GM19324 (cell line): ENCODE results near the gene ARHGEF37.
A peak's percentile ranks its signal among the peaks of the same experiment; 100 is the strongest.
"Not testable (repeated sequence)": the region's sequence is repeated elsewhere in the genome, so short reads cannot be mapped to it uniquely, and the experiment has no call there.

Experiments
- ATAC-seq: cut with Tn5 transposase; IDR thresholded peaks from one replicate; pipeline ENCODE4 v1.9.1; 2021; ENCODE audit warnings: mild to moderate bottlenecking, moderate library complexity; ENCODE audit not compliant: unreplicated experiment, low FRiP score

The ARHGEF37 gene, protein sequence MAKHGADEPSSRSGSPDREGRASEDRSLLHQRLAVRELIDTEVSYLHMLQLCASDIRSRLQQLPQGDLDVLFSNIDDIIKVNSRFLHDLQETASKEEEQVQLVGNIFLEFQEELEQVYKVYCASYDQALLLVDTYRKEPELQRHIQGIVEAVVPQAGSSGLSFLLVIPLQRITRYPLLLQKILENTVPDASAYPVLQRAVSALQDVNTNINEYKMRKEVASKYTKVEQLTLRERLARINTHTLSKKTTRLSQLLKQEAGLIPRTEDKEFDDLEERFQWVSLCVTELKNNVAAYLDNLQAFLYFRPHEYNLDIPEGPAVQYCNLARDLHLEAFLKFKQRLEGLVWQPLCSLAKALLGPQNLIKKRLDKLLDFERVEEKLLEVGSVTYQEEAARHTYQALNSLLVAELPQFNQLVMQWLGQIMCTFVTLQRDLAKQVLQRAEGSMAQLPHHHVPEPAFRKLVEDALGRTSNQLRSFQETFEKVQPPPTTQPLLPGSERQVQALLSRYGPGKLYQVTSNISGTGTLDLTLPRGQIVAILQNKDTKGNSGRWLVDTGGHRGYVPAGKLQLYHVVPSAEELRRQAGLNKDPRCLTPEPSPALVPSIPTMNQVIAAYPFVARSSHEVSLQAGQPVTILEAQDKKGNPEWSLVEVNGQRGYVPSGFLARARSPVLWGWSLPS

DNA sequence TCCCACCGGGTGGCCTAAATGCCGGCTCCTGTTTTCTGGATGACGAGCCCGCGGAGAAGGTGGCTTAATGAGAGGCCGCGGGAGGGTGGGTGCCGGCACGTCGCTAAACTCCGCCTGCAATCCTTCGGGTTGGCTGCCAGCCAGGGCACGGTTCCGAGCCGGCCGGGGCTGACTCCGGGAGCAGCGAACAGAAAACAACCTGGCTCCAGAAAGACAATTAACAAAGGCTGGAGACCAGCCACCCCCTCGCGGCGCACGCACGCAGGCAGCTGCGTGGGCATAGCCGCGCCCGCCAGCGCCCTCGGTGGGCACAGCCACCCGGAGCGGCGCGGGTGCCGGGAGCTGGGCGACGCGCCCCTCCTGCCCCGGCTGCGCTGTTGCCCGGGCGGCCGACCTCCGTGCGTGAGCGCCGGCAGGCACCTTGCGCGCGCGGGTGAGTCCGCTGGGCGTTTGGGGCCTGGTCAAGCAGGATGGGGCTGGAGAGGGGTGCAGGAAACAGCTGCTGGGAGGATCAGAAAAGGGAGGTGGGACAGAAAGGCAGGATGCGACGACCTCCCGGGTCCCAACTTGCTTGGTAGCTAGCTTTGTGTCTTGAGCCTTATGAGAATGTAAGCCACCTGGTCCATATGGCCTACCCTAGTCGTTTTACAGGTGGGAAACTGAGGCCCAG, at the start of gene ARHGEF37:
ARHGEF37 (plus strand) TSS at position 307 of the 670 bp plus-strand sequence. CDS start 16,272 bp downstream, outside the sequence.
- no peak for ATAC-seq

DNA sequence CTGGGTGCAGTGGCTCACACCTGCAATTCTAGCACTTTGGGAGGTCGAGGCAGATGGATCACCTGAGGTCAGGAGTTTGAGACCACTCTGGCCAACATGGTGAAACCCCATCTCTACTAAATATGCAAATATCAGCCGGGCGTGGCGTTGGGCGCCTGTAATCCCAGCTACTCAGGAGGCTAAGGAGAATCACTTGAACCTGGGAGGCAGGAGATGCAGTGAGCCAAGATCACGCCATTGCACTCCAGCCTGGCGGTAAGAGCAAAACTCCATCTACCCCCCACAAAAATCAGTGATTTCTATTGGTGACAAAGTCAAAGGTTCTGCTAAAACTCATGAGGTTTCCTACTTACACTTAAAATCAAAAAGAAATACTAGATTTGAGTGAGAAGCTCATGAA, 48.9 kb upstream of the ARHGEF37 start:
- ATAC-seq: no peak

DNA sequence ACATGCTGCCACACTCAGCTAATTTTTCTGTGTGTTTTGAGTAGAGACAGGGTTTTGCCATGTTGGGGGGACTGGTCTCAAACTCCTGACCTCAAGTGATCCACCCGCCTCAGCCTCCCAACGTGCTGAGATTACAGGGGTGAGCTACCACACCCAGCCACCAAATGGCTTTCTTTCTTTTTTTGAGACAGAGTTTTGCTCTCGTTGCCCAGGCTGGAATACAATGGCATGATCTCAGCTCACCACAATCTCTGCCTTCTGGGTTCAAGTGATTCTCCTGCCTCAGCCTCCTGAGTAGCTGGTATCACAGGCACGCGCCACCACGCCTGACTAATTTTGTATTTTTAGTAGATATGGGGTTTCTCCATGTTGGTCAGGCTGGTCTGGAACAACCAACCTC, 45.5 kb upstream of the ARHGEF37 start:
- ATAC-seq: not testable (repeated sequence)

DNA sequence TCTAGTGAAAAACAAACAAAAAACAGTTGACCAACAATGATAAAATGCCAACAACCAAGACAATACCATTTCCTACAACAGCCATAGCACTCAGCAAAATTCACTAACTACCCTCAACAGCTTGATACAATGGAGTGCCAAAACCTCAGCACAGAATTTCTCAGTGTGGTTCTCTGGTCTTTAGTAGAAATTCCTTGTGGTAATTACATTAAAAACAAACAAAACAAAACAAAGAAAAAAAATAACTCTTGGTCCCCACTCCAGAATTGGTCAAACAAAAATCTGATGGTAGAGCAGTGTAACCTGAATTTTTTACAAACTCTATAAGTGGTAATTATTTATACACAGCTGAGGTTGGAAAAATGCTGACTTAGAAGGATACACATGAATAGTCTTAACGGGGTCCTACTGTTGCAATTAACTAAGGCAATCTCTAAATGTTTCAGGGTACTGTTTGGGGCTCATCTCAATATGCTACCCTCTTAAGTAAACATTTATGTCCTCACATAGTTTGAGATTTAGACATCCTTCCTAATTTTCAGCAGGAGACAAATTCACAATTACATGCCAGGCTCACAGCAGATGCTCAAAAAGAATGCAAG, 43.8 kb upstream of the ARHGEF37 start:
- no peak for ATAC-seq

DNA sequence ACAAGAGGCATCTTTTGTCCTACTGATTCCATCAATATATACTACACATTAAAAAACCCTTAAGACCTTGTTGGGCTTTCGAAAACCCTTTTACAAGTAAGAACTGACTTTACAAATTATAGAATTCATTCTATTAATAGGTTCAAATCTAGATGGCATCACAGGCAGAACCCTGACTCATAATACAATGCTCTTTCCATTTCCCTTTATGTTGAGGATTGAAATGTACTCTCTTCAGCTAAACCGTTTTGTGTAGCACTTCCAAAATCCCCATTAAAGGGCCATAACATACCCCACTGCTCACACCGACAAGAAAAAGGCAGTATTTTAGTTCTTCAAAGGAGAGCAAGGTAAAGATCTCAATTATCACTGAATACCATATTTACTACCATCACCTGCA, 41.2 kb upstream of the ARHGEF37 start:
- ATAC-seq: no peak

DNA sequence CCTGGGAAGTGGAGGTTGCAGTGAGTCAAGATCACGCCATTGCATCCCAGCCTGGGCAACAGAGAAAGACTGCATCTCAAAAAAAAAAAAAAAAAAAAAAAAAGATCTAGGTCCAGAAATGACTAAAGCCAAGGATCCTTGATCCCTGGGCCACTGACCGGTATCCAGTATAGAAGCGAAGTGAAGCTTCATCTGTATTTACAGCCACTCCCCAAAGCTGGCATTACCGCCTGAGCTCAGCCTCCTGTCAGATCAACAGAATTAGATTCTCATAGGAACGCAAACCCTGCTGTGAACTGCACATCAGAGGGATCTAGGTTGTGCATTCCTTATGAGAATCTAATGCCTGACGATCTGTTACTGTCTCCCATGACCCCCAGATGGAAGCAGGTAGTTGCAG, 39.4 kb upstream of the ARHGEF37 start:
- no peak for ATAC-seq

DNA sequence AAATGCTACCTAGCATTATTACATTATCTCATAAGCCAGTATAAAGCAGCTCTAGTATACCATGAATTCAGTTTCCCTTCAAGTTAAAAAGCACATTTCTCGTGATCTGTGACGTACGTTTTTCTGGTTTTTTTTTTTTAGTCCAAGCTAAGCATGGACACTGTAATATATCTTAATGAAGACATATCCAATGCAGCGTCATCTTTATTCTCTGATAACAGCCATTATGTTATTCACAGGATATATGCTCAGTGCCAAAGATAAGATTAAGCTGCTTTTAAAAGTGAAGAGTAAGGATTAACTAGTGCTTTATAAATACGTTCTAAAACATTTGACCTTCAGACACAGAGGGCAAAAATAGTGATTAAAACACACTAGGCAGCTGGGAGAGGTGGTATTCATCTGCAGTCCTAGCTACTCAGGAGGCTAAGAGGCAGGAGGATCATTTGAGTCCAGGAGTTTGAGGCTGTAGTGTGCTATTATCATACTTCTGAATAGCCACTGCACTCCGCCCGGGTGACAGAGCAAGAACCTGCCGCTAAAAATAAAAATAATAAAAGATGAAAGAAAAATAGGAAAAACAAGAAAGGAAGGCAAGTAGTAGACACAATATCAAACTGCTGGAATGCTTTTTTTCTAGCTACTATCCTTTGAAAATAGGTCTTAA, 37.8 kb upstream of the ARHGEF37 start:
- no peak for ATAC-seq

DNA sequence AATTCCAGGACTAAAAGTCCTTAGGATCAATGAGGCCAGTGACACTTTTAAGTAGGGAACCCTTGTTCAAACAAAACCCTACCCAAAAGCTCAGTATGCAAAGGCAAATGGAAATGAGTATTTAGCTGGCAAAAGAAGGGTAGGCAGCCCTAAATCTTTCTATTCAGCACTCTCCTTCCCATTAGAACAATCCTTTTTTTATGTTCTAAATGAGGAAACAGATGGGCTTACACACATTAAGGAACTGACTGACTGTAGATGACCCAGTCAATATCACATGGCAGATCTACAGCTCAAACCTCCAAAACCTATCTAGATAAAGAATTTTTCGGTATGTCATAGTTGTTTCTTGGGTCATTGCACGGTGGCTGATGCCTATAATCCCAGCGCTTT, 37.3 kb upstream of the ARHGEF37 start:
- ATAC-seq: no peak

DNA sequence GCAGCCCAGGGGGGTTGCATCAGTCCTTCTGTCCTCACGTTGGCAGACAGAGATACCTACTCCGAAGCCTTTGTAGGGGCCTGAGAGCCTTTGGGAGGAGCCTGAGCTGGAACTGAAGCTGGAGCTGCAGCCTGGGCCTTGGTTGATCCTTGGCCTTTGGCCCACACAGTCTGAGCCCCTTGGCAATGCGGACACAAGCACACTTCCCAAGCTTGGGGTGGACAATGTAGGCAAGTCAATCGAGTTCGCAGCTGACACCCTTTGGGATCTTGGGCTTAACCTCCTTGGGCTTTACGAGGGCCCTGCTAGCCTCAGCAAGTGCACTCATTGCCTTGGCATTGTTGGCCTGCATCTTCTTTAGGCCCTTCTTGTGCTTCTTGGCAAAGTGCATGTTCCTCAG, 36.0 kb upstream of the ARHGEF37 start:
- ATAC-seq: no peak

DNA sequence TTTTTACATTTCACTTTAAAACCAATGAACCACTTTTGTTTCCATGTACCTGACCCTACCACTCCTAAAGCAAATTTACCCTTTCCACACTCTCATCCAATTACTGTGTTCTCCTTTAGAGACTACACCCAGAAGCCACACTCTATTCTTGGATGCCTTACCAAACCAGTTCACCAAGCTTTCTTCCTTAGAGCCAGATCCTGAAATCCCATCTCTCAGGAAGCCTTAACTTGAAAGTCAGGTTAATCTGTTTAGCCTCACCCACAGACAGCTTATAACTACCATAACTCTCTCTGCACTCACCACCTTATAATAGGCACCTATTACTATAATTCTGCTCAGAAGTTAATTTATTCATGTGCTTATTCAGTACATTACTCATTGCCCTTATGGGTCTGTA, 34.3 kb upstream of the ARHGEF37 start:
- no peak for ATAC-seq

DNA sequence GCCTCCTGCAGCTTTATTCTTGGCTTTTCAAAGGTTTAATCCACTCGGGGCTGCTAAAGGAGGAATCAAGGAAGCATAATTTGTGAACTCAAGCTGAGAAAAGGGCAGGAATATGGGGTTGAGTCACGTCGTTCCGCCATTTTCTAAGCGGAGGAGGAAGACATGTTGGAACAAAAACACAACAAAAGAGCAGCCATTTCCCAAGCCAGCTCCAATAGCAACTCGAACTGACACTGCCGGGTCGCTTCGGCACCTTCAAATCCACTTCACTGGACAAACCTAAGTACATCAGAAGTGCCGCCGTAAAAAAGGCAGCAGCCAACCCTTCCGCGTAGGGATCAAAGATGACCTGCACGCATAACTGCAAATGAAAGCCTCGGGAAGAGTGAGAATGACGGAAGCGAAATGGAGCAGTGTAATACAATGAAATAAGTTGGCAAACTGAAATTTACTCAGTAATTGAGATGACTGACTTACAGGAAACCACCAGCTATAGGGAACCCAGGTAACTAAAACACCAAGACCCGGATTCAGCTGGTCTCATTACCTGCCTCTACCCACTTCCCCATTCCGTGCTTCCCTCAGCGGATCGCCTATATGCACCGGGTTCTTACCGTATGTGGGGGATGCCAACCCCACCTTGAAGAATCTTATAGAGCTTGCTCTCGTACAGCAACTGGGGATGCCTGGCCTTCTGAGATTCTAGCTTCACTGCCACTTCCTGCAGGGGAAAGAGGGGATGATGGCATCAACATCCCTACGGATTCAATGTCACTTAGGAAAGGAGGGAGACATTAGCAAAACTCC, 31.6 kb upstream of the ARHGEF37 start:
- ATAC-seq: no peak

DNA sequence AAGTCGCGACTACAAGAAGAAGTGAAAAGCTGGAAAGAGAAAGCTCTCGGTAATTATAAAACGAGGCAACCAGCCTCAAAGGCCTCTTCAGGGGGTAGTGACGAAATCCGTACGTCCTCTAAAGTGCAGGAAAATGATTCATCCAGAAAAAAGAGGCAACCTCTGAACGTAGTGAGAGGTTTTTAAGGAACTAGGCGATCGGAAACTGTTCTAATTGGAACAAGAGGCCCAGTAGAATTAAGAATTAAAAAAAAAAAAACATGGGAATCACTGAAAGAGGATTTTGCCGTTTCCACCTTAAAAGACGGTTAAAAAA, 31.1 kb upstream of the ARHGEF37 start:
- no peak for ATAC-seq

DNA sequence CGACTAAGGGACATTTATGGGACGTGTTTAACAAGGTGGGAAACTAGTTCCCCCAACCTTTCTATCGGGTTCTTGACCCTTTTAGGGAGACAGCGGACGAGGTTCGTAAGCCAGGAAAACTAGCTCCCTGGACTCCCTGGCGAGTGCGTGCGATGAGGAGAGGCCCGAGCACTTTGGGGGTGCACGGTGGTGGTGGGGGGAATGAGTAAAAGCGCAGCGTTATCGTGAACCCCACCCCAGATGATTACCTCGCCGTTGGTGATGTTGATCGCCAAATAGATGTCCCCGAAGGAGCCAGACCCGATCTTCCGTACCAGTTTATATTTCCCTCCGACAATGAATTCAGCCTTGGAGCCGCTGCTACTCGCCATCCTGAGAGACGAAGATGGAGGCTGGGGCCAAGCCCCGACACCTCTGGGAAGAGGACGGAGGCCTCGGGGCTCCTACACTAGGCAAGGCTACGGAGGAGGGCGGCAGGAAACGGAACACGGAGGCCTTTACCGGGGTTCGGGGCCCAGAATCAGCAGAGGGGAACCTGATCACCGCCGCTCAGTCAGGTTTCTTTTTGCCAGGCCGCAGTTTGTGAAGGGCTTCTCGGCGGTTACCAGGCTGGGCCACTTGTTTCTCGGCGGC, 30.6 kb upstream of the ARHGEF37 start:
- no peak for ATAC-seq

DNA sequence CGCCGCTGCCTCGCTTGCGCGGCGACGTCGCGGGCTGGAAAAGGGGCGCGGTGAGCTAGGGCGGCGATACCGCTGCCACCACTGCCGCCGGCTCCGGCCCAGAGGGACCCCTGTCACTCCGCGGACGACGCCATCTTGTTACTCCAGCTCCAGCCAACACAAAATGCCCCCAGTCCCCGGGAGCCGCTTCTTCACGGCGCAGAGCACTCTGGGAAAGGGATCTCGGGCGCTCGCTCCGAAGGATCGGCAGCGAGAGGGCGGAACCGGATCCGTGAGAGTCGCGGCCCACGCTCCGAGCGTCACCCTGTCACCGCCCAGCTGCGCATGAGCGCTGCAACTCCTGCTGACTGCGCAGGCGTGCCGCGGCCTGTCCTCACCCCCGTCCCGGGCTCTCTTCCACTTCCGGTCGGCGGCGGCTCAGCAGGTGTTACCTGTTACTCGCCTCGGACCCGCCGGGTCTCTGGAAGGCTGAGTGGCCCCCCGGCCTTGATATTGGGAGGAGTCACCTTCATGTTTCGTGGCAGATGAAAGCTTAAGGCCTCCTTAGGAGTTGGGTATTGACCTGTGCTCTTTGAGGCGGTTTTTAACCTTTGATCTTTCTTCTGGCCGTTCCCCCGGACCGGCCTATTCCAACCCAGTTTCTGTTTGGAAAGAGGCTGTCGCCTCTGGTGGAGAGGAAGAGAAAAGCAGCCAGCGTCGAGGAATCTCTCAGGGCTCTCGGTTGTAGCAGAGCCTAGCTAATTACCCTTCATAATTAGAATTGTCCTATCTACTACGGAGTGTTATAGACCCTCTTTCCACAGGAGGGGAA, 29.9 kb upstream of the ARHGEF37 start, which contains the start of gene CSNK1A1:
CSNK1A1 (minus strand) TSS at position 213 of the 811 bp plus-strand sequence. CDS start 475 bp downstream, outside the sequence.
- peak; percentile 98 for ATAC-seq

DNA sequence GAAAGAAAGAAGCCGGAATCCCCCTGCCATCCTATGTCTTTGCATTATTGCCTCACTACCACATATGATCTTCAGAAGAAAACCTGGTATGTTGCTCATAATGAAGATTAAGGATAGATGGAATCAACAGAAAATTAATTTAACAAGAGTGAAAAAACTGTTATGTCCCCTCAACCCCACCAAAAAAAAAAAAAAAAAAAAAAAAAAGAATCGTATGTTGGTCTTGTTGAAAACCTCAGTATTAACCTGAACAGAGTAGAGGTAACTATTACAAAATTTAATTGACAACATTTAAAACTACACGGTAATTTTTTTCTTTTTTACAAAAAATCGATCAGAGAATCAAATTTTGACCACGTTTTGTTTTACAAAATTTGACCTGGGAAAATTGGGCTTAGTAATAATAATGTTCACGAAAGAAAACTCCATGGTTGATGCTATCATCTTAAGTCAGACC, 29.2 kb upstream of the ARHGEF37 start:
- ATAC-seq: no peak

DNA sequence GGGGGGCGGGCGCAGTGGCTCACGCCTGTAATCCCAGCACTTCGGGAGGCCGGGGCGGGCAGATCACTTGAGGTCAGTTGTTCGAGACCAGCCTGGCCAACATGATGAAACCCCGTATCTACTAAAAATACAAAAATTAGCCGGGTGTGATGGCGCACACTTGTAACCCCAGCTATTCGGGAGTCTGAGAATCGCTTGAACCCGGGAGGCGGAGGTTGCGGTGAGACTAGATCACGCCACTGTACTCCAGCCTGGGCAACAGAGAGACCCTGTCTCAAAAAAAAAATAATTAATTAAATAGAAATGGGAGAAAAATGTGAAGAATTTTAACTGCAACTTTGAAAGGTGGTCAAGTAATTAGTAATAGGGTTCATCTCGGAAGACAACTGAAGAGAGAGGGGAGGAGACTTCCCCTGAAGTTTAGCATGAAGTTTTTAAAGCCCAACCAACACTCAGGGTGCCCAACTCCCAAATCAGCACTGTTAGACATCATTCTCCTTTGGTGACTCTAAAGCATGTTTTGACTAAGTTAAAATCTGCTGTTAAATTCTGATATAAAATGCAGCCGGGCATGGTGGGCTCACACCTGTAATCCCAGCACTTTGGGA, 28.6 kb upstream of the ARHGEF37 start:
- ATAC-seq: no peak

DNA sequence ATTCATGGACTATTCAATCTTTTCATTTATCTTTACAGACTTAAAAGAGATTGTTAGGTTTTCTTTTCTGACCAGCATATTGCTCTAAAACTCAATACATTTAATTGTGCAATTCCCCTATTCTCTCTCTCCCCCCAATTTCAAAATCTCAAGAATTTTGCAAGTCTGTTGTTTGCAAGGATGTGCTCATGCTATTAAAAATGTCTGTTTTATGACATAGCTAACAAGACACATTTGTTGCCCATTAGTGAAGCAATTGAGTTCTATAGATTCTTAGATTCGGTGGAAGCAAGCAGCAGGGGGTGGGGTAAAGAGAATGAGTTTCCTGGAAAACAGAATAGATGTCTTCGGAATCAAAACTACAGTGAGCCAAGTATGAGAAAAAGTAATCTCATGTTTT, 21.6 kb upstream of the ARHGEF37 start:
- ATAC-seq: no peak

DNA sequence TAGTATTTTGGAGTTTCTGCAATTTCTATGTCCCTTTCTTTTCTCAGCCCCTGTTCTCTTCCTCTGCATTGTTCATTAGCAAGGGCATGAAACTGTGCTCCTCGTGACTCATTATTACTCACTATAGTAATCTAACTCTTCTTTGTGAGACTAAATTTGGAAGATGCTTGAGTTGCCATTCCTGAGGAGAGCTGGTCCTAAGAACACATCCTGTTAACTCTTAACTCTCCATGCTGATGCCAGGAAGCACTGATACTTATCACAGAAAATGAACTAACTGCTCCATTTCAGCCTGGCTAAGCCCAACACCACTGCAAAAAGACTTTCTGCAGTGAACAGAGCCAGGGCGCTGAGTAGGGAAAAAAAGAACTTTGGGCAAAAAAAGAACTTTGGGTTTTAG, 19.4 kb upstream of the ARHGEF37 start:
- no peak for ATAC-seq
